ENCODE measurements around the gene NLGN1. TPM values are rescaled to one million over a fixed set of nuclear protein-coding genes. Genes with fewer than 3 reads are reported as not detected.

Gene NLGN1
- total RNA-seq, 1 experiment from 2014 or later: 0.85 TPM

- no peak for ATAC-seq
- in situ Hi-C loops (cut with HindIII; ENCODE audit: low pct_unique_long_range_greater_than_20kb, low sequenced_read_pairs): no loop called here
These were observed 306.2 kb downstream of the NLGN1 start for GRCh38 chr3:173703771-173704170.

GRCh38 chr3:173706630-173707029 is 309.1 kb downstream of the NLGN1 start:
- CTCF ChIA-PET: no interaction called here
- ATAC-seq (no peak), DNase-seq (ENCODE audit: low read depth, low spot score) (no peak)
- in situ Hi-C loops (cut with HindIII; ENCODE audit: low pct_unique_long_range_greater_than_20kb, low sequenced_read_pairs) (no loop called here), intact Hi-C loops (cut with micrococcal nuclease; ENCODE audit: unreplicated experiment) (no loop called here)
- no peaks in the 10 kb centered on the region for H3K27me3 ChIP-seq (ENCODE audit: control insufficient read depth, insufficient read depth, low read length)
- H3K36me3 ChIP-seq (ENCODE audit: control insufficient read depth, insufficient read depth, low read length): no peaks in the 10 kb centered on the region; the same call in 1 of the 2 replicates
- no peaks in the 10 kb centered on the region for H3K9me3 ChIP-seq (ENCODE audit: control insufficient read depth, insufficient read depth, low read depth, low read length)
- no peaks in the 10 kb centered on the region for H3K4me1 ChIP-seq (ENCODE audit: control insufficient read depth, insufficient read depth, low read length)
- H3K27ac ChIP-seq (ENCODE audit: low read length): no peak overlapping the region
- POLR2A ChIA-PET: no interaction called here
- no peak for TF ChIP-seq REST (IDR thresholded peaks at IDR 0.05; ENCODE audit: insufficient read depth in 1 of 2, low read depth in 2 of 2, low read length in 1 of 2)
- no TSS peak for BruUV-seq (replicated peaks)
- no peak overlapping the region for H3K4me3 ChIP-seq (ENCODE audit: low read depth in 2 of 2, low read length in 2 of 2)

More at GRCh38 chr3:173703771-173704170, 306.2 kb downstream of the NLGN1 start:
- no peak for DNase-seq (ENCODE audit: low read depth, low spot score)
- Histone ChIP-seq H3K36me3 (ENCODE audit: control insufficient read depth, insufficient read depth, low read length) (no peaks in the 10 kb centered on the region; the same call in 1 of the 2 replicates), H3K27me3 (ENCODE audit: control insufficient read depth, insufficient read depth, low read length) (no peaks in the 10 kb centered on the region), H3K9me3 (ENCODE audit: control insufficient read depth, insufficient read depth, low read depth, low read length) (no peaks in the 10 kb centered on the region; the same call in 1 of the 2 replicates), H3K4me3 (ENCODE audit: low read depth in 2 of 2, low read length in 2 of 2) (no peak overlapping the region), H3K27ac (ENCODE audit: low read length) (no peak overlapping the region), H3K4me1 (ENCODE audit: control insufficient read depth, insufficient read depth, low read length) (no peaks in the 10 kb centered on the region)
- intact Hi-C loops (cut with micrococcal nuclease; ENCODE audit: unreplicated experiment): no loop called here
- ChIA-PET POLR2A (no interaction called here), CTCF (no interaction called here)
- BruUV-seq (replicated peaks): no TSS peak
- TF ChIP-seq POLR2AphosphoS5 (IDR thresholded peaks at IDR 0.05; ENCODE audit: low read depth, low read length) (no peak), CTCF (IDR thresholded peaks at IDR 0.05) (no peak), SIN3A (IDR thresholded peaks at IDR 0.05; ENCODE audit: borderline replicate concordance, insufficient read depth, low read depth, low read length) (no peak), TCF7L2 (IDR thresholded peaks at IDR 0.05; ENCODE audit: low read depth, low read length) (no peak), REST (IDR thresholded peaks at IDR 0.05; ENCODE audit: insufficient read depth in 1 of 2, low read depth in 2 of 2, low read length in 1 of 2) (no peak)

All from Panc1 (cell line).